ENCODE results near the gene GOLT1A.

Gene GOLT1A

GRCh38 chr1:204213668-204214662 lies at the start of gene GOLT1A:
TSS of gene GOLT1A (minus strand) at chr1:204213988. CDS start at chr1:204213906, 82 bp downstream.
- peak in 1 of 3 experiments; percentile 47 for DNase-seq (ENCODE audit: low read depth in 3 of 3)

- no peak for DNase-seq (ENCODE audit: low read depth in 3 of 3)
Observed at GRCh38 chr1:204263254-204263910, 49.6 kb upstream of the GOLT1A start.

GRCh38 chr1:204262506-204263253 lies 48.9 kb upstream of the GOLT1A start:
- DNase-seq (ENCODE audit: low read depth in 3 of 3) = no peak

DNA sequence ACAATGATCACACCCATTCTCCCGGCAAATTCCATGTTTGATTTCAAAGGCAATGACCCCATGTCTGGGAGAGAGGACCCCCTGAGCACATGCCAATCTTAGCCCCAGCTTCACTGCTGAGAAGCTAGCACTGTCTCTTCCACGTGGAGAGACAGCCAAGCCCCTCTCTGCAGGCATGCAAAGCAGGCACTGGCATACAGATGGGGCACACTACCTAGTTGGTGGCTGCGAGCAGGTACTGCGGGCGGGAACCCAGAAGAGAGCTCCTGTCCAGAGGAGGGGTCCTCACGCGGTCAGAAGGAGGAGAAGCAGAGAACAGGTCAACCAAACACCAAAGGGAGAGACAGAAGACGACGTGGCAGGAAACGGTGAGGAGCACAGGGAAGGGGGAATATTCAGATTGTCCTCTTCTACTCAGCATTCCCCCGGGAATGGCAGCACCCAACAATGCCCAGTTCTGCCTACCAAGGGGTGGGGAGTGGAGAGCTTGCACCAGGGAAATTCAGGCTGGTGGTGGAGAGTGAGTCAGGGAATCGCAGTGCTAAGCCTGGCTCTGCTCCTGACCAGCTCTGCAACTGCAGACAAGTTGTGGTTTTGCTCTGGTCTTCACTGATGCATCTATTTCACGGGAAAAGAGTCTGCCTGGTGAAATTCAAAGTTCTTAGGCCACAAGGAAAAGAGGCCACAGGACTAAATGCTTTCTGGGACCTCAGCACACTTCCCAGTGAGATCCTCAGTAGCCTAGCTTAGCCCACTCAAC lies 48.1 kb upstream of the GOLT1A start:
- DNase-seq (ENCODE audit: low read depth in 3 of 3) = no peak

GRCh38 chr1:204261266-204261665 lies 47.5 kb upstream of the GOLT1A start:
- no peak for DNase-seq (ENCODE audit: low read depth in 3 of 3)

- no peak for DNase-seq (ENCODE audit: low read depth in 3 of 3)
Observed at GRCh38 chr1:204260601-204261197, 46.9 kb upstream of the GOLT1A start.

GRCh38 chr1:204259782-204260181 lies 46.0 kb upstream of the GOLT1A start:
- no peak for DNase-seq (ENCODE audit: low read depth in 3 of 3)

- no peak for DNase-seq (ENCODE audit: low read depth in 3 of 3)
Observed at GRCh38 chr1:204259196-204259595, 45.4 kb upstream of the GOLT1A start.

GRCh38 chr1:204258213-204259115 lies 44.7 kb upstream of the GOLT1A start:
- peak in 1 of 3 experiments; percentile 28 for DNase-seq (ENCODE audit: low read depth in 3 of 3)

- DNase-seq (ENCODE audit: low read depth in 3 of 3) = no peak
Observed at GRCh38 chr1:204257446-204257845, 43.7 kb upstream of the GOLT1A start.

DNA sequence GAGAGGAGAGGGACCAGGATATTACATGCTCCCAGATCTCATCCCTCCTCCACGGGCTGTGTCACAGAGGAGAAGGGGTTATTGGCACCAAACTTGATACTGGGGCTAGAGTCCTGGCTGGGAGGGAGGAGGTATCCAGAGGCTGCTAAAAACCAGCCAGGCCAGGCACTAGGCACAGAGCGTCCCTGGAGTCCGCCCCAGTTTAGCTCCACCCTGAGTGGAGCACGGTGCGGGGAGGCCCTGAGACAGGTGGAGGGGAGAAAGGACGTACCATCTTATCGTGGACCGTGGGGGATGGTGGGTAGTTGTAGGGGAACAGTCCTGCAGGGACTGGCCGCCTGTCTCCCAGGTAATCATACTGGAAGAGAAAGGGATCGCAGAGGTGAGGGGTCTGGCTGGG lies 42.7 kb upstream of the GOLT1A start:
- no peak for DNase-seq (ENCODE audit: low read depth in 3 of 3)

- no peak for DNase-seq (ENCODE audit: low read depth in 3 of 3)
Observed at GRCh38 chr1:204255966-204256365, 42.2 kb upstream of the GOLT1A start.

DNA sequence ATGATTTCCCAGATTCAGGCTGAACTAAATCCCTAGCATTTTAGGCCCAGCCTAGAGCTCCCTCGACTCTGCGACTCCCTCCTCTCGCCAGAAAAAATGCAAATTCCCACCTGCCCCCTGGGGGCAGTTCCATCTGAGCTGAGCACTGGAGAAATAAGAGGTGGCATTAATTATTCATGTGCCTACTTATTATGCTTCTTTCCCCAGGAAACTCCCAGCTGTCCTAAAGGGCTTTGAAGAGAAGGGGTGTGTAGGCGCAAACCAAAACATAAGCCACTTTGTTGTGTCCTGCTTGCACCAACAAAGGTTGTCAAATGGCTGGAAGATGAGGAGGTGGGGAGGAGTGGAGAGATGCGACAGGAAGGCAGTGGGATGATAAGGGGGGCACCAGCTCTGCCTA lies 41.4 kb upstream of the GOLT1A start:
- DNase-seq (ENCODE audit: low read depth in 3 of 3) = no peak

GRCh38 chr1:204254031-204254661 lies 40.4 kb upstream of the GOLT1A start:
- no peak for DNase-seq (ENCODE audit: low read depth in 3 of 3)

DNA sequence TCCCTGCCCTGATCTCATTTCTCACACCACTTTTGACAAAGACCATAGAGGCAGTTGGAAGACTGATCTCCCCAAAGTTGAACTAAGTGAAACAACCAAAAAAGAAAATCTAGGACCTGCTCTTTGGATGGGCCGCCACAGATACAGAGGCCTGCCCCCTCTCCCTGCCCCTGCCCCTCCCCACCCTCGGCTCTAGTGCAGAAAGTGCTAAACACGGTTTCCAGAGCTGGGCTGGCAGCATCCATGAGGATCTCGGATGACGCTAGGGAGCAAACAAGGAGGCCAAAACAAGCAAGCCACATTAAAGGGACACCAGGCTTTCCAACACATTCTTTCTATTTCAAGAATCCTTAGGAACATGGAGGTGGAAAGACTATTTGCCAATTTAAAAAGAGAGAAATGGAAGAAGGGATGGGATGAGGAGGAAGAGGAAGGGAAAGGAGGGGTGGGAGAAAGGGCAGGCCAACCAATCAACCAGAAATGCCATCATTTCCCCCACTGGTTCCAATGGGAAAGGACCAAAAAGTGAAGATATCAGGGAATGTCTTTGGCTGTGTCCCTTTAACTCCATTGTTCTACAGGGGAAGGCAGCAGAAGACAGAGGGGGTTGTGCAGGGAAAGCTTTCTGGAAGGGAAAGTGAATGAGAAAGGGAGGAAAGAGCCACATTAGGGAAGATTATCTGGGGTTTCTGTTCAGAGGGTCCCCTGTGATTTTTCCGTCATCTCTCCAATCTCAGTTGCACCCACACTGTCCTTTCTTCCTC lies 38.3 kb upstream of the GOLT1A start:
- DNase-seq (ENCODE audit: low read depth in 3 of 3) = no peak

- no peak for DNase-seq (ENCODE audit: low read depth in 3 of 3)
Observed at GRCh38 chr1:204251286-204251685, 37.5 kb upstream of the GOLT1A start.

DNA sequence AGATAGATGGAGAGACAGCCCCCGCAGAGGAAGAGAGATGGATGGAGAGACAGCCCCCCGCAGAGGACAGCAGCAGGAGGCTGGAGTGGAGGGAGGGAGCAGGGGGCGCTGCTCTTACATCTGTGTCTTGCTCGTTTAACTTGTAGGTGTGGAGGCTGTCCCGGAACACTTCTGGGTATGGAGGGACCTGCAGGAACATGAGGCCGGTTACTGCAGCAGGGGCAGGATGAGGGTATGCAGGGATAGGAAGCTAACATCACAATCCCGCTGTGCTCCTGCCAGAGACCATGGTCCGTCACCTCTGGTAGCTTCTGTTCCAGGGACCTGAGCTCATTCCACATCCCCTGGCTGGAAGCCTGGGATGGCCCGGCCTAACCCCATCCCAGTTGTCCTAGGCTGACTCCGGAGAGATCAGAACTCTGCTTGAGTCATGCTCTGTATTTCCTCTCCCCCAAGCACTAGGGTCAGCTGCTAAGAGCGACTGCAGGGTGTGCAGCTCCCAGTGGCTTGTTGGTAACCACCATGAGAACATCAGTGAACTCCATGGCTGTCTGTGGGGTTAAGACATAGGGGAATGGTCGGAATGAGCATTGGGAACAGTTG lies 36.7 kb upstream of the GOLT1A start:
- no peak for DNase-seq (ENCODE audit: low read depth in 3 of 3)

DNA sequence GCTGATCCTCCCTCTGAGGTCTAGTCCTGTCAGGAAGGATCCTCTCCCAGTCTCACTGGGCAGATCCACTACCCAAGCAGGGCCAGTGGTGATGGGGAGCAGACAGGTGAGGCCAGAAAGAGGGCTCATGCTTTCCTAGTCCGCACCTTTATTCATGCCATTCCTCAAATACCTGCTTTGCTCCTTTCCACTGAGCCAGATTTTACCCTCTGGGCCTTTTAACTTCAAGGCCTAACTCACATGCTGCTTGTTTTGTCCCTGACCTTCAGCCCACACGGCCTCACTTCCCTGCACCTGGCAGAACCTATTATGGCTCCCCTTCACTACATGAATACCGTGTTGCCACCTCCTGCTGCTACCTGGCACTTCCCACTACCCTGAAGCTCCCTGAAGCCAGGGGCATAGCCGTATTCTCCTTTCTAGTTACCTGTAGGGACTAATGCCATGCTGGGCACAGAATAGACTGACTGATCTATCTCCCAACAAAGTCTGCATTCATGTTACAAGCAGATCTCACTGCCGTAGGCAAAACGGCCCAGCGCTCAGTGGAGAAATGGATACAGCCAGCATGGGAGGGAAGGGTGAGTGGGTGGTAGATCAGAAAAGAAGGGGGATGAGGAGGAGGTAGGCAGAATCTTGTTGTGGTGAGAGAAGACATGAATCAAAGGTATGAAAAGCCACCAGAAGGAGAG lies 36.1 kb upstream of the GOLT1A start:
- DNase-seq (ENCODE audit: low read depth in 3 of 3) = no peak
